NCI-H2107 treated with DMSO at 0.1 percent for 48 hours (cell line): ENCODE data around the gene NR6A1.

Experiments
- DNase-seq: peaks from one replicate; lab custom pipeline; 2025; ENCODE audit not compliant: unreplicated experiment; lab: John Stamatoyannopoulos, UW

NR6A1 gene

DNA sequence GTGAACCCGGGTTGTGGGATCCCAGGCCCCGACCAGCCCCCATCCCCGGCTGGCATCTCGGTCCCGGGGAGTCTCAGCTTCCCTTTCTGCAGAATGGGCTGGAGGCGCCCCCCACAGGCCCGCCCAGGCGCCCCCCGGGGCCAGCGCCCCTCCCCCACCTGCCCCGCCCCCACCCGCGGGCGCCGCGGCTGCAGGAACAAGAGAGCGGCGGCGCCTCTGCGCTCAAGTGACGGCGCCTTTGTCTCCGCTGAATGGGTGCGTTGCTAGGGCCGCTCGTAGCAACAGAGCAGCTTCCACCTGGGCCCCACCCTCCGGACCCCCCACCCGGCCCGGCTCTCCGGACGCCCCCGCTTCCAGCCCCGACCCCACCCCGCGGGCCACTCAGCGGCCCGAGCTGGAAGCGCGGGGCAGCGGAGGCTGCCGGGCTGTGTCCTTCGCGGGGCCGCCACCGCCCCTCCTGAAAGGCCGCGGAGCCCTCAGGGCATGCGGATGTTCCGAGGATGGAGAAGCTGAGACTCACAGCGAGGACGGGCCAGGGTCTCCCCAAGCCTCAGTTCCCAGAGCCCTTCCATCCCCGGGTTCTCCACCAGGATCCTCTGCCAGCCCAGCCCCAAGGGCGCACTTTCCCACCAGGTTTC is 293.3 kb downstream of the NR6A1 start:
- peak; percentile 16 for DNase-seq

DNA sequence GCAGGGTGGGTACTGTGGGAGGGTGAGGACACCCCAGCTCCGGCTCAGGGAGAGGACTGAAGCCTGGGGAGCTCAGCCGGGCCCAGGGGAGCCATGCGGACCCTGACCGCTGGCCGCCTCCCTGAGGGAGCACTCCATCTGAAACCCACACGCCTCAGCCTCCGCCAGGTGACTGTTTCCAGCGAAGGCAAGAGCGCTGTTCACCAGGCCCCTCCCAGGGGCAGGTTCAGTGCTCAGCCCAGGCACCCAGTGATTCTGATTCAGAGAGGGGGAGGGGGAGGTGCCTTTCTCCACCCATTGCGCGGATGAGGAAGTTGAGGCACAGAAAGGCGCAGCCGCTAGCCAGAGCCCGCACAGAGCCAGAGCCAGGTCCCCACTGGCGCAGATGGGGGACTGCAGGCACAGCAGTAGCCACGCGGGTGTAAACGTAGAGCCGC is 293.9 kb downstream of the NR6A1 start:
- peak; percentile 13 for DNase-seq

DNA sequence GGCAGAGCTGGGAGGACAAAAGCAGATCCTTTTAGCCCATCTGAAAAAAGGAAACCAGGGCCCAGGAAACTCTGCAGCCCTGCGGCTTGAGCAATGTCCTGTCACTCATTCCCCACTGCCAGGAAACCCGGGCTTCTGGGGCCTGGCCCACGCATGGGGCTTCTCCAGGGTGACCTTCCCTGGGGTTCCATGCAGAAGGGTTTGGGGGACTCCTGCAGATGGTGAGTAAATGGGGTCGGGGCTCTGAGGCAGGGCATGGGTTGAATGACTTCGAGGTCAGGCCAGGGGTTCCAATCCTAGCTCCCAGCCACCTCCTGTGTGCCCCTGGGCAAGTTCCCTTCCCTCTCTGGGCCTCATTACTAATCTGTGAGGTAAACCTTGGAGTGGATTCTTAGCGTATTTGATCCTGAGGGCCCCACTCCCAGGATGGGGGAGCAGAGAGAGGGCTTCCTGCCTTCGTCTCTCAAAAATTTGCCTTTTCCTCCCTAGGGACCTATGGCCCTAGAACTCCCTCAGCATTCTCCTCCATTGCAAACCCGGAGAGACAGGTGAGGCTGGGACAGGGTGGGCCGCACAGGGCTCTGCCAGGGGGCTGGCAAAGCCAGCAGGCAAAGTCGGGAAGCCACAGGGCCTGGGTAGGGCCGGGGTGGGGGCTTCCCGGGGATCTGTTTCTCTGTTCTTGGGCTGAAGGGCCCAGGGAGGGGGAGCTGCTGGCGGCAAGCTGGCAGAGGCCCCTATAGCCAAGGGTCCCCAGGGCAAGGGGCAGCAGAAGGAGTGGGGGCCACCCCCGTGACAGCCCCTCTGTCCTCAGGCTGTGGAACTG is 295.0 kb downstream of the NR6A1 start:
- no peak for DNase-seq

GRCh38 chr9:124475158-124475867 is 295.8 kb downstream of the NR6A1 start:
- DNase-seq = no peak

- DNase-seq = no peak
These were observed 297.0 kb downstream of the NR6A1 start for GRCh38 chr9:124474151-124474550.

DNA sequence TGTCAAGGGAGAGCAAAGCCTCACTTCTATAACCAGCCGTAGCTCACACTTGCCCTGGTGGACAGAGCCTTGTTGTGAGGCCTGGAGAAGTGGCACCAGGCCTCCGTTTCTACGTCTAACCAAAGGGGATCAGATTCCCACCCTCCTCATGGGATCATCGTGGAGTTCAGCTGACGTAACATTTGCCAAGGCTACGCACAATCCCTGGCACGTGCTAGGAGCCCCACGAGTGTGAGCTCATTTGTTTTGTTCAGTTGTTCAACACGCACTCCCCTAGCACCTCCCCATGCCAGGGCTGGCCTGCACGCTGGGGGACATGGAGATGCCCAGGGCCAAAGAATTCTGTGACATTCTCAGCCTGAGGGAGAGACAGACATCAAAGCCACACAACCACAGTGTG is 297.8 kb downstream of the NR6A1 start:
- no peak for DNase-seq

DNA sequence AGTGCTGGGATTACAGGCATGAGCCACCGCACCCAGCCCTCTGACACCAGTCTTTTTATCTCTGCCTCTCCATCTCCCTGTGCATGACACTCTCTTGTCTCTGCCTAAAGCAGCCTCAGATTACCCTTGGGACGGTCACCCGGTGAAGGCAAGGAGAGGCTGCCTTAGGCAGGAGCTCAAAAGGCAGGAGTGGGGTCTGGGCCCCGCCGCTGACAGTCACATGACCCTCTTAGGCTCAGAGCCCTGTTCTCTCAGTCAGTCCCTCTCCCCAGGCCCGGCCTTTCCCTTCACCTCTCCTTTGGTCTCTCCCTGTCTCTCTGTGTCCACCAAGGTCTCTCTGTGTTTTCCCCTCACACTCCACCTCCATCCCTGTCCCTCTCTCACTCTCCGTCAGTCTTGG is 298.3 kb downstream of the NR6A1 start:
- no peak for DNase-seq

DNA sequence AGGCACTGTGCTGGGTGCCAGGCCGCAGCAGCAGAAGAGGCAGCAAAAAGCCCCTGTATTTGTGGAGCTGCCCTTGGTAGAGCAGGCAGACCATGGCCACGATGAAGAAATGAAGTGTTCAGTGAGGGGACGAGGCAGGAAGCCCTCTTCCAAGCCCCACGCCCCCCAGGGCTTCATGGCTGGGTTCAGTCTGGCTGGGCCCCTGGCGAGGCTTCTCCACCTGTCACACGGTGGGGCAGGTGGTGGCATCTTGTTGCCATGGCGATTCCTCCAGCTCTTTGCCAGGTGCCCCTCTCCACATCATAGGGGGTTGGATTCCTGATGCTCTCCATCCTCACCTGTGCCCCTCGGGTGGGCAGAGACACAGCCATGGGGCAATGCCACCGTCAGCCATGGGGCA is 299.4 kb downstream of the NR6A1 start:
- DNase-seq = no peak

DNA sequence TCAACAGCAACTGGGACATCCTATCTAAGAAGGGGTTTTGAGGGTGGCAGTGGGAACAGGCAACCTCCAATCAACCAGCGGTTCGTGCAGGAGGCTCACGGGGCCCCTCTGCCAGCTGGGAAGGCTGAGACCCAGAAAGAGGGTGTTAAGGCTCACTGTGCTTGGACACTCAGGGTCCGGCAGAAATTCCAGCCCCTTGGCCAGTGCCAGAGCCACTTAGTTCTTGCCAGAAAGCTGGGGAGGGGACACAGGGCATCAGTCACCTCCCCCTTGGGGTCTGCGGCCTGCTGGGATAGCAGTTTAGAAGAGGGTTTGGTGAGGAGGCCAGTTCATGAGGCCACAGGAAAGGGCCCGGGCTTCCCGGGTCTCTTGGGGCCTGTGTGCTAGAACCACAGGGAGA is 300.4 kb downstream of the NR6A1 start:
- no peak for DNase-seq

DNA sequence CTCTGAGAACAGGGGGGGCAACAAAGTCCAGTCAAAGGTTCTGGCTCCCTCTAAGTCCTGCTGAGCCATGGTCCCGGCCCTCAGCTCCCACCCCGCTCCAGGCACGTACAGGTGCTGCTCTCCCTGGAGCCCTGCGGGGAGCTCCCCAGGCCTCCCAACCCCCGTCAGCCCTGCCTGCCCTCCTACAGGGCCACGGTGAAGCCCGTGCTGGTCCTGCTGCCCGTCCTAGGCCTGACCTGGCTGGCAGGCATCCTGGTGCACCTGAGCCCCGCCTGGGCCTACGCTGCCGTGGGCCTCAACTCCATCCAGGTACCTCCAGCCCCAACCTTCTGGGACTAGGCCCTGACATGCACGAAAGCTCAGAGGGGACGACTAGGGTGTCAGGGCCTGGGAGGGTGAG is 300.8 kb downstream of the NR6A1 start:
- no peak for DNase-seq

- DNase-seq = no peak
These were observed 301.9 kb downstream of the NR6A1 start for GRCh38 chr9:124469011-124469832.

GRCh38 chr9:124468061-124468740 is 302.9 kb downstream of the NR6A1 start:
- no peak for DNase-seq

DNA sequence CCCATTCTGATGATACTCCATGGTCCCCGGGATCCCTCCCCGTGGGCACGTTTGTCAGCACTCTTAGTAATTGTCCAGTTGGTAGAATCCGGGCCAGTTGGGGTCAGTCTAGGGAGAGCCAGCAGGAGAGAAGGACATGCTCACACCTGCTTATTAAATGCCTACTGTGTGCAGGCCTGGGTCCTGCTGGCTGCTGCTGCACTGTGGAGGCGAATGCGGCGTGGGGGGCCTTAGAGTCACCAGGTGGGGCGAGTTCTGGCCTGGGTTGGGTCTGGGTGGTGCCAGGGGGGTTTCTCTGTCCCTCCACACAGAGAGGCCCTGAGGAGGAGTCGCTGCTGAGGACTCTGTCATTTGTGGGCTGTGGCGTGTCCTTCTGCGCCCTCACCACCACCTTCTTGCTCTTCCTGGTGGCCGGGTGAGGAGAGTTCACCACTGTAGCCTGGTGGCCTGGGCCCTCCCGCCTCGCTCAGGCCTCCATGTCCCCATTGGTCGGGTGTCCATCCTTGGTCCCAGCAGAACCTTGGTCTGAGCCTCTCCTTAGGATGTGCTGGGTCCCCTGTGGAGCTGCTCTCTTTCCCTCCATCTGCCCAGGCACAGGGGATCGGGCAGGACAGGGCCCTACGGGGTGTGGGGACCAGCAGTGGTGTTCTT is 303.6 kb downstream of the NR6A1 start:
- no peak for DNase-seq
